ENCODE results near the gene LSM6.

Gene LSM6

DNA sequence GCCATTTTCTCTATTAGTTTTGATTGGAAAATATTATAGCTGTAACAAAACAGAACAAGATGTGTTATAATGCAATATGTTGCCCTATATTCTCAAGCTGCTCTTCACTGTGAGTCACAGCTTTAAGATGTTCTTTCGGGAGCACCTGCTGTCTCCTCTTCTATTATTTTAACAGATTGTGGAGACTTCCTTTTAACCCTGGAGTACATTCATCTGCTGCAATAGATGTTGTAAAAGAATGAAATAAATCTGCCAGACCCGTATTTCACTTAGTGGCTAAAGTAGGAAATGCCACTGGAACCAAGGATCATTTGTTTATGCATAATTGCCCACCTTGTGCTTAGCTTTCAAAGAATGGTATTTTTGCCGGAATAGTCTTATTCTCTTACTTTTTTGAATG lies 11.1 kb downstream of the LSM6 start:
- no peak for DNase-seq

DNA sequence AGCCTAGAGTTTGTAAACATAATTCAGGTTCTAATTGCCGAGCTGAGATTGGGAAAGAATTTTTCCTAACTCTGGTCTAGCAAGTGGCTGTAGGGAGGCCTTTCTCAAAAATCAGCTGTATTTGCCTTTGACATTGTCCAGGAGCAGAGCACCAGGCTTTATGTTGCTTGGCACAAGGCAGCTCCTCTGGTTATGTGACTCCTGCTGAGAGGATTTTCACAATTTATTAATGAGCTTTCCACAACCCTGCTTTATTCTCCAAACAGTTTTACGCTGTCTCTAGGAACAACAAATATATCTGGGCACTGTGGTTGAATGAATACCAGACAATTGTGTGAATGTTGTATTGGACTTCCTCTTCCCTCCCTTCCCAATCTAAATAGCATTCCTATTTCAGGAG lies 14.9 kb downstream of the LSM6 start:
- no peak for DNase-seq

DNA sequence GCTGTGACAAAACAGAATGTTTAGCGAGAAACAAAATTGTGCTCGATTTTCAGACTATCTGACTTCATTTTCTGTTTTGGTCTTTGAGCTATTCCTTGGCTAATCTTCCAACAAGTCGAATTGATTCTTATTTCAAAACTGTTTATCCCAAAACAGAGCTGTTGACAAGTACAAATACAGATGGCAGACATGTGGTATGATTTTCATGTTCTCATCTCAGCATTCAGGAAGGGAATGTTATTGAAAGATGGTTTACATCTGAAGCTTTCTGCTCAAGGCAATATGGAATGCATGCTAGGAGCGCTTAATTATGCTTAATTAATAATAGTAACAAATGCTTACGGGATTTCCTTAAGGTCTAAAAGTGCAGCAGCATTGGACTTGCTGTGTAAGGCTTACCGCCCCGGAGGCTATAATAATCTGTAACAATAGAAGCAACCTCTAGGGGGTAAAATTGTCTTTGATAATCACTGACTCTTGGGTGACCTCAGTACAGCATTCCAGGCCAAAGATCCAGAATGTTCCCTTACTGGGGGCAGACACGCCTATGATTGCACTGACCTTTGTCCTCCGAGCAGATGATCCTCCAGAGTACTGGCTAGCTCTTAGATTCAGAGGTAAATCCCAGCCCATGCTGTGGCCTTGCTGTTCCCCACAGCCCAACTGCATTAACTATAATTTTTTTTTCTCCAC lies 16.4 kb downstream of the LSM6 start:
- DNase-seq = no peak

DNA sequence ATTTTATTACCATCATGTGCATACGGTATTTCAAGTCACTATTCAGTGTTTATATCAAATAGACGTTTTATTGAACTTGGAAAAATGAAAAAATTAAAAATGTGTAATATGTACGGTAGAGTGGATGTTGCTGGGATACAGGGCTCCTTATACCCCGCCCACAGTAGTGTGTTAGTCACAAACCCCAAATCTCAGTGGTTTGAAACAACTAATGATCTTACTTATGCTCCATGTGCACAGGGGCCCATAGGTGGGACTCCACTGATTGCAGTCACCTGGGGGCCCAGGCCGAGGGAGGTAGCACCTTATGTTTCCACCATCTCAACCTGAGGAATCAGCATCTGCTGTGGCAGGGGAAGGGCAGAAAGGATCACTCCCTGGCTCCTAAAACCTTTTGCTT lies 18.1 kb downstream of the LSM6 start:
- no peak for DNase-seq

DNA sequence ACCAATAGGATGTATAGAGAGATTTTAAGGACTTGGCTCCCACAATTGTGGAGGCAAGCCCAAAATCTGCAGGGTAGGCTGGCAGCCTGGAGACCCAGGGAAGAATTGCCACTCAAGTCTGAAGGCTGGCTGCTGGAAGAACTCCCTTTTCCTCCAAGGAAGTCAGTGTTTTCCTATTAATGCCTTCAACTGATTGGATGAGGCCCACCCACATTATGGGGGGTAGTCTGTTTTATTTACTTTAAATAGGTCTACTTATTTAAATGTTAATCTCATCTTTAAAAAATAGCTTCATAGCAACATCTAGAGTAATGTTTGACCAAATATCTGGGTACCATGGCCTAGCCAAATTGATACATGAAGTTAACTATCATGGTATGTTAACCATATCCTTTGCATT lies 18.7 kb downstream of the LSM6 start:
- no peak for DNase-seq

DNA sequence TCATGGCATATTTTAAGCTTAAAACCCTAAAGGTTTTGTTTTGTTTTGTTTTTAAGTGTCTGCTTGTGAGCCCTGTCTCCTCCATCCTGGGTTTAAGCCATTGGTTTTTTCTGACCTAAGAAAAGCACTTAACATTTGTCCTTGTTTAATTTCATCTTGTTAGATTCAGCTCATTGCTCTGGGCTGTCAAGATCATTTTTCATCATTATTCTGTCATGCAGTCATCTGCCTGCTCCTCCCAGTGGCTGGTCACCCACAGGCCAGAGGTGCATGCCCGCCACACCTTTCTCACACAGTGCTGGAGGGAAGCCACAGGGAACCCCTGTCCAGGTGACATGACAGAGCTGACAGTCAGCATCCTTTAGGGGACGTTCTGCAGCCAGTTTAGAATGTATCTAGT lies 27.1 kb downstream of the LSM6 start:
- no peak for DNase-seq

DNA sequence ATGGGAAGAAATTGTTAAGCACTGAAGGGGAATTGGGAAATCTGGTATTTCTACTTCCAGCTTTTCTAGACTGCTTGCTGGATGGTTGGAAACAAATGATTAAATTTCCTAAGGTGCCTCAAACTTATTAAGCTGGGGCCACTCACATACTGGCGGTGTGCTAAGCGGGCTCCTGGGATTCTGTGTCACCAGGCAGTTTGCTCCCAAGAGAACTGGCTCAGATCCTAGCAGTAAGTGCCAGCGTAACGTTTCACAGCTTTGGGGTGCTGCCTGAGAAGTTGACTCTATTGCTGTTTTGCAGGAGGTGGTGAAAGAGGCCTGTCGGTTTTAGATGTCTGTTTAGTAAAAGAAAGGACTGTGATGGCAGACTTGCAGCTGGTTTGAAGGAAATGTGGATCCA lies 31.9 kb downstream of the LSM6 start:
- DNase-seq = no peak

DNA sequence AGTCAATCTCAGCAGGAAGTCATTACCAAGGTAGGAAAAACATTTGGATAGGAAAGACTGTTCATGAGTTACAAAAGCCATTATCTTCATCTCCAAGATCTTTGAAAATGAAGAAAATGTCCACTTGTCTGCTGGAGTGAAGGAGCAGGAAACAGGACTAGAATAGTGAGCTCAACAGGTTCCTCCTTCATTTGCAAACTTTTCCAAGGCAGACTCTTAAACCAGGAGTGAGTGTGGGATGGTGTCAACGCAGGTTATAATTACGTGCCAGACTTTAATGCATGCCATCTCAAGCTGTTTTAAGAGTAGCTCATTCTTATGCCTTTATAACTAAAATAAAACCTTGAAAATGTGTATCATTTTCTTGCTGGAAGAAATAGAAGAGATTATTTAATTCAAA lies 35.4 kb downstream of the LSM6 start:
- DNase-seq = no peak

DNA sequence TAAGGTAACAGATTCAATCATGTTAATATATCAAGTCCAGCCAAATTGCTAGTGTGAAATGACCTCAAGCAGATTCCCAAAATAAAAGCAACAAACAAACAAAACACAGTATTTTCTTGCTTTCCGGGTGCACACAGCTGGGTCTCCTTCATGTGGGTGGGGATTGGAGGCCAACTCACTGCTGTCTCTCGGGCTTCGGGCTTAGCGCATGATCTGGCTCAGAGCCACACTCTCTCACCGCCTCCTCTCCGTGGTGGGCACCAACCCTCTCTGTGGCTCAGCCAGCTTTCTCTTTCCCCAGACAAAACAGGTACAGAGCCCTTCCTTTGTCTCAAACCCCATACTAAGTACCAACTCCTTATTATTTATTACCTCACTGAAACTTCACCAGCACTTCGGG lies 35.9 kb downstream of the LSM6 start:
- no peak for DNase-seq

DNA sequence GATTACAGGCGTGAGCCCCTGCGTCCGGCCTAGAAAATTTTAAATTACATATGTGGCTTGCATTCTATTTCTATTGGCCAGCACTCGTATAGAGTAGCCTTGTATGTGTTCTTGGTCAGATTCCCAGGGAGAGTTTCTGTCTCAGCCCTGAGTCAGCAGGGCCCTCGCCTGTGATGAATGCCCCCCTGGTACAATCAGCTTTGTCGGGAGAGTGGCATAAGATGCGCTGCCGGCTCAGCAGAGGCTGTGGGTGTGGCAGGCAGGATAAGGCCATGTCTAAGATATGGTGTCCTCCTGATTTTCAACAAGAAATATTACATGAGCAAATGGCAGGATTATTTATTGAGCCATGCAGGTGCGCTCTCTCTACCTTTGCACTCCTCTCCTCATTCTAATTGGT lies 37.3 kb downstream of the LSM6 start:
- no peak for DNase-seq

DNA sequence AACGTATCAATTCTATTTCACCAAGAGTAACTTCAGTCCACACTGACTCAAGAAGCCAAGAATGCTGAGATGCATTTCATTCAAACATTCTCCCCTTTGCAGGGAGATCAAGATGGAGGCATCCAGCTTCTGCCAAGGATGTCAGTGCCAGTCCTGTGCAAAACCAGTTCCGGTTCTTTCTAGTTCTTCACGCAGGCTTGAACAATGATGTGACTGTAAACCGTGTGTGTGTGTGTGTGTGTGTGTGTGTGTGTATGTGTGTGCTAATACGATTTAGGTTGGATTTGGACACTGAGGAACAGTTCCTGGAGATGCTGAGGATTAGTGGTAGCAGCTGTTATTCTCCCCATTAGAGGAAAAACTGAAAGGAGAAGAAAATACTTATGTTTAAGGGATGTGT lies 38.7 kb downstream of the LSM6 start, which contains the start of gene REELD1:
REELD1 (plus strand) TSS at position 301 of the 400 bp plus-strand sequence. CDS start 2,415 bp downstream, outside the sequence.
- DNase-seq = no peak

DNA sequence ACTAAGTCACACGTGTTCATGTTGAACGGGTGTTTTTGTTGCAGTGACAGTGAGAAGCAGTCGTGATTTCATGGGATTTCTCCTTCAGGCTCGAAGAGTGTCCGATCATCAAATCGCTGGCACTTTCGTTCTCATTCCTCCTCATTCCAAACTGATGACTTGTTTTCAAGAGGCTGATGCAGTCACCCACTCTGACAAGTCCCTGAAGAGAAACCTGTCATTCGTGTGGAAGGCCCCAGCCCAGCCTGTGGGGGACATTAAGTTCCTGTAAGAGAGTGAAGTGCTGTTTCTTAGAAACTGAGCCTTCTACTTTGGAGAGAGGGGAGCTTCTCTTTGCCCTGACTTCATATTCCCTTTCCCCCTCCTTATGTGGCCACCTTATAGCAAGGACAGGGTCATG lies 46.8 kb downstream of the LSM6 start:
- DNase-seq = no peak

DNA sequence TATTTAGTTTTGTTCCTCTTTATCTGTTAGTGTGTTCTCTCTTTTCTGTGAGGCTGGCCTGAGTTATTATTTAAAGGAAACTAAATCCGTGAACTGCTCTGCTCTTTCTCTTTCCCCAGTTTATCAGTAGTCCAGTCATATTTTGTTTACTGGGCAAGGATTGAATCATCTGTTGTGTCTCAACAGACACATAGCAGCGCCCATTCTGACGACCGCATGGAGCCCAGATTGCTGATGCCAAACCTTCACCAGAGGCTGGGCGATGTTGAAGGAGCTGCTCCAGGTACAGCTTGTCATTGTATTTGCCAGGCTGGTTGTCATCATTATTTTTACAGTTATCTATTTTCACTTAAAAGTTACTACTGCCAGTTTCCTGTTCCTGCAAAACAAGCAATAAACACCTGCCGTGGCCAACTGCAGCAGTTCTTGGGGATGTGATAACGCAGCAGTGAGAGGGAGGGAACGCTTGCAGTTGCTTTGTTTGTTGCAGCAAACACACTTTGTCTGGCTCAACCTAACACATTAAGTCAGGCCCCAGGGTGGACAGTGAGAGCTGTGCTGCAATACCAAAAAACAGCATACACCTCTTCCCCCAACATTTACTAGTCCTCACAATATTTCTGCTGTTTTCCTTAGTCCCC lies 48.9 kb downstream of the LSM6 start:
- DNase-seq = no peak

DNA sequence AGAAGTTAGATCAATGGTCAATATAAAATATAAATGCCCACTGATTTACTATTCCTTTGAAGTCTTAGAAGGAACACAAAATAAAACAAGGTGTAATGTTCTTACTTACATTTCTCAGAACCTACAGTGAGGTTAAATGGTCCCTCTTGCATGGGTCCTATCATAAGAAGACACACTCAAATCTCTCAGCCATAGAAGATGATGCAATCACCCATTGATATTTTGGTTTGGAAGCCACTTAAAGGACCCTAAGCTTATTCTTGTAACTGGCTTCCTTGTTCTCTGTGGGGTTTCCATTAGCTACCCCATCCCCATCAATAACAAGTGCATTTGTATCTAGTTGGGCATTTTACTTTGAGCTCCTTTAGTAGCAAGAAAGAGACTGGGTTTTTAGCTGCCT lies 53.9 kb downstream of the LSM6 start:
- DNase-seq = no peak

DNA sequence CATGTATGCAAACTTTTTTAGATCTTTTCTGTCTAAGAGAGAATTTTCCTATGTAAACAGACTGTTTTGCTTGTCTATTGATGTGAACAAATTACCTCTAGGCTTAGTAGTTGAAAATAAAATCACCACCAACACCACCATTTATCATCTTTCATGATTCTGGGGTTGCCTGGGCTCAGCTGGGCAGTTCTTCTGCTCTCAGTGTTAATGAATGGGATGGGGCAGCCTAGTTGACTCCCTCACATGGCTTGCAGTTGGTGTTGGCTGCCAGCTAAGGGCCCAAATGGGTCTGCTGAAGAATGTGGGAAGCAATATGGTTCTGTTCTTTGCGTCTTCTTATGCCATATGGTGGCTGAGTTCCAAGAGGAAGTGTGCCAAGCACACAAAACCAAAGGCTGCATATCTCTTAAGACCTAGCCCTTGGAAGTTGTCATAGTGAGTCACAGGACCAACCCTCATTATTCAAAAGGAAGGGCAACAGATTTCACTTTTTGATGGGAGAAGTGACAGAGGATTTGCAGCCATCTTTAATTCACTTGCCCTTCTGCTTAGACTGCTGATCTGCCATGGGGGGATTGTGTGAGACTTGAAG lies 56.7 kb downstream of the LSM6 start:
- no peak for DNase-seq

DNA sequence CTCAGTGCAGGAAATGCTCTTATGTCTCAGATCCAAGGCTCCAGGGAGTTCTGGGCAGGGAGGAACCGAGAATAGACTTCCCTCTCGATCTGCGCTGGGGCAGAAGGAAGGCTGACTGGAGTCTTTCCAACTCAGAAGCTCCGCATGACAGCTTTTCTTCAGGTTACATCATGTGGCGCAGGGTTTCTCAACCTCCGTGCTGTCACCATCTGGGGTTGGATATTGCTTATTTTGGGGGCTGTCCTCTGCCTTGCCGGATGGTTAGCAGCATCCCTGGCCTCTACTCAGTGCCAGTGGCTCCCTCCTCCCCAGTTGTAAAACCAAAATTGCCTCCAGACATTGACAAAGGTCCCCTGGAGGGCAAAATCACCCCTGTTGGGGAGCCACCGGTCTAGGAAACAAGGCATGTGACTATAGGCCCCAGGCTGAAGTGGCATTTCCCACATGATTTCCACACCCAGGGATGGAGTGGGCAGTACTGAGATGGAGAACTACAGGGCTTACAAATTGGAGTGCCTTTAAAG lies 60.2 kb downstream of the LSM6 start:
- no peak for DNase-seq

DNA sequence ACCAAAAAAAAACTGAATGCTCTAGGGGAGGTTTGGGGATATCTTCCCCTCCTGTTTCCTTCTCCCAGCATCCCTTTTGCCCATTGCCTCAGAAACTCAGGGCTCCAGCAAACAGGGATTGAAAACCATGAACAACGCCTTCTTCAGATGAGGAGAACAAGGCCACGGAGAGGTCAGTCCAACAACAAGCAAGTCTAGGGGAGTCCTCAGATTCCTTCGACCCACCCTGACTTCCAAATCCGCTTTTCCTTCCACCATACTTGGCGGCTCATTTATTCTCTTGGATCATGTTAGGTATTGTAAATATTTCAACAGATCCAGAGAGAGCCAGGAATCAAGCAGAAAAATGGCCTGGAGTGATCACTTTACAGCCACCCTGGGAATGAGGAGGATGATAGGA lies 60.7 kb downstream of the LSM6 start:
- DNase-seq = no peak

DNA sequence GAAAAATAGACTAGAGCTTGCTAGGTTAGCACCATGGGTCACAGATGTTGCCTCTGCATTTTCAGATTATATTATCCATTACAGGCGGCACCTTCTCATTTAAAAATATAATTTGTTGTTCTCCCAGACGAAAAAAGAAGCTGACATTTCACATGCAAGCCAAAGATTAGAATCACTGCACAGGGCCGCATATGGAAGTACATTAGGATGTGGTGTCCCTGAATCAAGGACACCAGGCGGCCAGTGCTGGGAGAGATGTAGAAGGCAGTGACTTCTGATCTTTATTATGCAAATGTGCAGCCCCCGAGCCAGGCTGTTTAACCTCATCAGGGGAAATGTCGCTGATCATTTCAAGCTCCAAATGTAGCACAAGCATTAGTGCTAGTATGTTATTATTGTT lies 61.6 kb downstream of the LSM6 start:
- no peak for DNase-seq

DNA sequence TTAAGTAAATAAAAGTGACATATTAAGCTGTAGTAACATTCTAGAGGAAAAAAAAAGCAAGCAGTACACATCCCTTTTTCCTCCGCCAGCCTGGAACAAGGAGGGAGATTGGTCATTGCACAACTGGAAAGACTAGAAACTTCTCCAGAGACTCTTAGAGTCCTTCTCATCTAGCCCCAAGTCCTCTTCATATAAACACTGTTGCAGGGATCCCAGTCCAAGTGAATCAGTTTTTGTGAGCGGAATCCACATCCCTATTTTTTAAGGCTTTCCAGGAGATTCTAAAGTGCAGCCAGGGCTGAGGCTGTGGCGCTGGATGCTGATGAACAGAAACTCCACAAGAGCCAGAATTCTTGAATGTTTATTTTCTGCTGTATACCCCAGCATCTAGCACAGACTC lies 62.6 kb downstream of the LSM6 start:
- DNase-seq = no peak
